Measurements from ENCODE around the gene P4HA2.

- TF ChIP-seq CTCF (IDR thresholded peaks at IDR 0.05; ENCODE audit: insufficient read depth, low read length, poor library complexity, severe bottlenecking) (no peak), EZH2phosphoT487 (conservative IDR thresholded peaks at IDR 0.05; ENCODE audit: low read length) (no peak)
Measured at GRCh38 chr5:132199116-132199680, 28.5 kb downstream of the P4HA2 start.
